Activated T-helper 17 cell treated with anti-CD3 and anti-CD28 coated beads, Interleukin-2, amount 50 U/mL, for 72 hours (primary cell): ENCODE results near the gene PAX8. TPM values are rescaled to one million over a fixed set of nuclear protein-coding genes. Genes with fewer than 3 reads are reported as not detected.
"Not testable (repeated sequence)": the region's sequence is repeated elsewhere in the genome, so short reads cannot be mapped to it uniquely, and the experiment has no call there.

ENCODE experiments used
- ATAC-seq: fragments of 150-1000 bp; cut with Tn5 transposase; replicated peaks from 2 replicates; pipeline ENCODE4 v1.10.0; 2021; ENCODE audit warnings: mild to moderate bottlenecking, moderate library complexity
- H3K27ac Mint-ChIP-seq: one replicate; pipeline ENCODE4 v1.8.0; 2022; ENCODE audit warnings: mixed read lengths
- H3K27me3 Mint-ChIP-seq: one replicate; pipeline ENCODE4 v1.8.0; 2022; ENCODE audit warnings: mixed read lengths
- H3K36me3 Mint-ChIP-seq: one replicate; pipeline ENCODE4 v1.8.0; 2022; ENCODE audit warnings: low read depth, mild to moderate bottlenecking, mixed read lengths
- H3K4me1 Mint-ChIP-seq: one replicate; pipeline ENCODE4 v1.8.0; 2022; ENCODE audit warnings: mixed read lengths
- H3K4me3 Mint-ChIP-seq: one replicate; pipeline ENCODE4 v1.8.0; 2022; ENCODE audit warnings: mild to moderate bottlenecking, mixed read lengths
- H3K9me3 Mint-ChIP-seq: one replicate; pipeline ENCODE4 v1.8.0; 2022; ENCODE audit warnings: mixed read lengths
- total RNA-seq, 2 donors: library from RNA; stranded (reverse); gene quantifications; one replicate each; pipeline ENCODE4 v1.2.3, GENCODE V29; 2022

Gene PAX8
- total RNA-seq, 2 donors from 2014 or later = 0.86 to 1.6 TPM

DNA sequence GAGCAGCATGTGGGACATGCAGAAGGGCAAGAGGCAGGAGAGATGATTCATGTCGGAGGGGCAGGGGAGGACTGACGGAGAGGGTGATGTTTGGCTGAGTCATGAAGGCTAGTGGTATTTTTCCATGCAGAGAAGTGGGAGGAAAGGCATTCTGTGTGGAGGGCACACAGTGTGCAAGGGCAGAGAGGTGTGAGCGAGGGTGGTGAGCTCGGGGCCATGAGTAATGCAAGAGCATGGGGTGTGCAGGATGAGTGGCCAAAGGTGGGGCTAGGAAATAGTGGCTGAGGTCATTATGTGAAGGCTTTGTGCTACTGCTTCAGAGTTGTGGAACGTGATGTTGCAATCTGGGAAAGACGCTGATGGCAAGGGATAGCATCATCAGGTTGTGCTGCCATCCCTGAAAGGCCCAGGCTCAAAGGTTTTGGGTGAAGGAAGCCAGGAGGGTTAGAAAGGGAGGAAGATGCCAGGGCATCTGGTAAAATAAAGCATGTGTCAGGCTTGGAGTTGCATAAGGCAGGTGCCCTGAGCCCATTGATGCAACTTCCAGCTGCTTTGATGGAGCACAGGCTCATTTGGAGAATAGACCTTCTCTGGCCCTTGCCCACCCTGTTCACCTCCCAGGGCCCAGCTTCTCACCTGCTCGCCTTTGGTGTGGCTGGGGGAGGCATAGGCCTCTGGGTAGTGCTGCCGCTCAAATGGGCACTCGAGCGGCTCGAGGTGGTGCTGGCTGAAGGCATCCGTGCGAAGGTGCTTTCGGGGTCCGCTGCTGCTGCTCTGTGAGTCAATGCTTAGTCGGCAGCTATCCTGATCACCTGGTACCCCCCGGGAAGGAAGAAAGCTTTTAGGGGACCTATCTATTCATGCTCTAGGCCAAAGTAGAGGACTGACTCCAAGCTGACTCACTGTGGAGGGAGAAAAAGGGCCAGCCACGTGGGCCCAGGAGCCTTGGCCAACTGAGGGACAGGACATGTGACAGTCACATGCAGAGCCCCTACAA lies 37.5 kb downstream of the PAX8 start:
- no peaks in the 10 kb centered on the region for H3K27me3 Mint-ChIP-seq
- peak; percentile 98 for ATAC-seq
- H3K36me3 Mint-ChIP-seq = peaks cover 21% of the 10 kb centered on the region
- peak overlapping the region; percentile 55 for H3K4me3 Mint-ChIP-seq
- H3K9me3 Mint-ChIP-seq = no peaks in the 10 kb centered on the region
- H3K4me1 Mint-ChIP-seq = peaks cover 8% of the 10 kb centered on the region
- peak overlapping the region; percentile 58 for H3K27ac Mint-ChIP-seq

DNA sequence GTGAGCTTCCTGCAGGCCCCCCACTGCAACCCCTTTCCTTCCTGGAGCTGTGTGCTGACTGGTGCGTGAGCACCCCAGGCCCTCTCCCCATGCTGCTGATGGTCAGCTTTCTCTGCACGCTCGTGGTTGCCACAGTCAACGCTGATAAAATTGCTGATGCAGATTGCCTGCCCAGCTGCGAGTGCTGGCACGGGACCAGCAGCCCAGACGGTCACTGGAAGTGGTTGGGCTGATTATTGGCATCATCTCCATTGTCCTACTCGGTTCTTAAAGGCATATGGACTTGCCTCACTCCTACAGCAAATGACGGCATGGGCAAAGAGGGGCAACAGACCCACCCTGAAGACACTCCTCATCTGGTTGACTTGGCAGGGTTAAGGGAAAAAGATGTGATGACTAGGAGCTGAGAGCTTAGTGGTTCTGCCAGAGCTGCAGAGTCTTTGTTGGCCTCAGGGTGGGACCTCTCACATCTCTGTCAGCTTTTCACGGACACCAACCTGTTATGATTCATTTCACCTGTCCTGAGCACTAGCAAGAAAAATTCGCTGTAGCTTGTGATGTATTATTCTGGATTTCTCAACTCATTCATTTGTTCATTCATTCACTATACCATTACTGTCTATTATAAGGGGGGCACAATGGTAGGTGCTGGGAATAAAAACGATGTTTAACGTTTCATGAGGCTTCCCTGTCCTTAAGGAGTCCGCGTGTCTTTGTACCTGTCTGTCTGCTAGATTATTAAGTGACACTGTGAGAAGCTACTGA lies 38.4 kb downstream of the PAX8 start:
- Mint-ChIP-seq H3K9me3 (no peaks in the 10 kb centered on the region), H3K27ac (peak overlapping the region; percentile 58), H3K27me3 (no peaks in the 10 kb centered on the region), H3K4me3 (peak overlapping the region; percentile 55), H3K4me1 (peaks cover 8% of the 10 kb centered on the region), H3K36me3 (peaks cover 24% of the 10 kb centered on the region)
- peak; percentile 55 for ATAC-seq

DNA sequence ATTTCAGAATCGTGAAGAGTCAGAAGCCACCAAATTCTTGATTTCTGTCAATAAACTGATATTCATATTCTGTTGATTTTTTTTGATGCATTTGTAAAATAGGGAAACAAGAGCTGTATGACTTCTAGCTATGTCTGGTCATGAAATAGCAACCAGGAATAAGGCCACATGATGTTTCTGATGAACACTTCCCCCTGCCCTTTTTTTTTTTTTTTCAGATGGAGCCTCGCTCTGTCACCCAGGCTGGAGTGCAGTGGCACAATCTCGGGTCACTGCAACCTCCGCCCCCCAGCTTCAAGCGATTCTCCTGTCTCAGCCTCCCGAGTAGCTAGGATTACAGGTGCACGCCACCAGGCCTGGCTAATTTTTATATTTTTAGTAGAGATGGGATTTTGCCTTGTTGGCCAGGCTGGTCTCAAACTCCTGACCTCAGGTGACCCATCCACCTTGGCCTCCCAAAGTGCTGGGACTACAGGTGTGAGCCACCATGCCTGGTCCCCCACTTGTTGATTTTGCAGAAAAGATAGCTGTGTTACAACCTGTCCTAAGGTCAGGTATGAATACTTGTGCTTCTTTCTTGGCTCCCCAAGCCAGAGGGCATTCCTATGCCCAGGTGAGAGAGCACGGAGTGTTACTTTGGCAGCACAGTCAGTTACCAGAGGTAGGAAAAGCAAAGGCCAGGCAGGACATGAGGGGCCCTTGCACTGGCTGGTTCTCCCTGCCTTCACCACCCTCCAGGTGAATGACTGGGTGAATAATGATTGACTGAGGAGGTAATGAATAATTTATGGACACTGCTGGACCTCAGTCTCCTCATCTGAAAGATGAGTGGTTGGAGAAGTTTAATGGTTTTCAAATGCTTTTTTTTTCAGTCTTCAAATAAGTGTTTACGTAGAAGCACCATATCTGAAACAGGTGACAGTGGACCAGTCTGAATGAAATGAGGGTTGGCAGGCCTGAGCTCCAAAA lies 39.6 kb downstream of the PAX8 start:
- H3K4me3 Mint-ChIP-seq = no peak overlapping the region
- no peaks in the 10 kb centered on the region for H3K27me3 Mint-ChIP-seq
- peaks cover 8% of the 10 kb centered on the region for H3K4me1 Mint-ChIP-seq
- H3K36me3 Mint-ChIP-seq = peaks cover 27% of the 10 kb centered on the region
- ATAC-seq = no peak
- no peaks in the 10 kb centered on the region for H3K9me3 Mint-ChIP-seq
- H3K27ac Mint-ChIP-seq = no peak overlapping the region

DNA sequence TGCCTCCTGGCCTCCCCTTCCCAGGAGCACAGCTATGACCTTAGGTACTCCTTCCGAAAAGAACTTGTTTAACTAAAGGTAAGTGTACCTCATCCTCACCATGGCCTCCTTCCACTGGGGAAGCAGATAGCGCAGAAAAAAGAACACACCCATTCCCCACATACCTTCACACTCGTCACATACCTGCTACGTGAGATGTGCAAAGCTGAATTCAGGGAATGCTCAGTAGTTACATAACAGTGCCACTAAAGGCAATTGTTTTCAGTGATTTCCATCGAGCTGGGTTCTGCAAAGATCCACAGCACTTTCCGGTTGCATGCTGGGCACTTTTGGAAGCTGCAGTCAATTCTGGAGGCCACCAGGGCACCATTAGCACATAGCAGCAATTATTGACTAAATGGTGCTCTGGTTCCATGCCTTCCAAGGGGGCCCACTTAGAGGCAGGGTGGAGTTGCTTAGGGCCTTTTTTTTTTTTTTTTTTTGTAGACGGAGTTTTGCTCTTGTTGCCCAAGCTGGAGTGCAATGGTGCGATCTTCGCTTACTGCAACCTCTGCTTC lies 41.0 kb downstream of the PAX8 start:
- Mint-ChIP-seq H3K9me3 (no peaks in the 10 kb centered on the region), H3K4me1 (peaks cover 8% of the 10 kb centered on the region), H3K36me3 (peaks cover 27% of the 10 kb centered on the region), H3K27me3 (no peaks in the 10 kb centered on the region), H3K4me3 (peak overlapping the region; percentile 65), H3K27ac (no peak overlapping the region)
- ATAC-seq = no peak

DNA sequence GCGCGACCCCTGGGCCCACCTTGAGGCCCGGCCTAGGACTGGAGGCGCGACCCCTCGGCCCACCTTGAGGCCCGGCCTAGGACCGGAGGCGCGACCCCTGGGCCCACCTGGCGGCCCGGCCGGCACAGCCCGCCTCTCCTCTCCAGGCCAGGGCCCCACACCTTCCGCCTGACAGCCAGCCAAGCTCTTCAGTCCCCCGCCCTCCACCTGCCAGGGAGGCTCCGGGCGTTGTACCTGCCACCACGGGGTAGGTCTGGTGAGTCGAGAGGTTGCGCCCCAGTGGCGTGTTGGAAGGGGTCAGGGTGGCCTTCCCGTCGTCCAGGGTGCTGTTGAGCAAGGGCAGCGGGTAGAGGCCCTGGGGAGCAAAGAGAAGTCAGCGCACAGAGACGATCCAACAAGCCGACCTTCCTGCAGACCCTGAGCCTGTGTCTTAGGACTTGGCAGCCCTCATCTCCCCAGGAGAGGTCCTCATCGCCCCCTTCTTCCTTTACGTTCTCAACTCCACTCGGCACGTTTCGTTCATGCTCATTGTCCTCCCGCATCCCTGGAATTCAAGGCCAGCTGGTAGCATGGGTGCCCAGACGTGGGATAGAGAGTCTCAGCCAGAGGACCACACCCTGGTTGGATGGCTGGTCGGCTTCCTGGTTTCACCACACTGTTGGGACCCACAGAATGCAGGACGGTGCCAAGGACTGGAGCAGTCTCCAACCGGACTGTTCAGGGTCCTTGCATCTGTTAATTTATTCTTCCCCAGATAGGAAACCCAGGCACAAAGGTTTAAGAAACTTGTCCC lies 42.2 kb downstream of the PAX8 start:
- H3K27ac Mint-ChIP-seq = no peak overlapping the region
- ATAC-seq = no peak
- no peaks in the 10 kb centered on the region for H3K27me3 Mint-ChIP-seq
- H3K4me3 Mint-ChIP-seq = peak overlapping the region; percentile 65
- peaks cover 8% of the 10 kb centered on the region for H3K4me1 Mint-ChIP-seq
- peaks cover 27% of the 10 kb centered on the region for H3K36me3 Mint-ChIP-seq
- no peaks in the 10 kb centered on the region for H3K9me3 Mint-ChIP-seq

DNA sequence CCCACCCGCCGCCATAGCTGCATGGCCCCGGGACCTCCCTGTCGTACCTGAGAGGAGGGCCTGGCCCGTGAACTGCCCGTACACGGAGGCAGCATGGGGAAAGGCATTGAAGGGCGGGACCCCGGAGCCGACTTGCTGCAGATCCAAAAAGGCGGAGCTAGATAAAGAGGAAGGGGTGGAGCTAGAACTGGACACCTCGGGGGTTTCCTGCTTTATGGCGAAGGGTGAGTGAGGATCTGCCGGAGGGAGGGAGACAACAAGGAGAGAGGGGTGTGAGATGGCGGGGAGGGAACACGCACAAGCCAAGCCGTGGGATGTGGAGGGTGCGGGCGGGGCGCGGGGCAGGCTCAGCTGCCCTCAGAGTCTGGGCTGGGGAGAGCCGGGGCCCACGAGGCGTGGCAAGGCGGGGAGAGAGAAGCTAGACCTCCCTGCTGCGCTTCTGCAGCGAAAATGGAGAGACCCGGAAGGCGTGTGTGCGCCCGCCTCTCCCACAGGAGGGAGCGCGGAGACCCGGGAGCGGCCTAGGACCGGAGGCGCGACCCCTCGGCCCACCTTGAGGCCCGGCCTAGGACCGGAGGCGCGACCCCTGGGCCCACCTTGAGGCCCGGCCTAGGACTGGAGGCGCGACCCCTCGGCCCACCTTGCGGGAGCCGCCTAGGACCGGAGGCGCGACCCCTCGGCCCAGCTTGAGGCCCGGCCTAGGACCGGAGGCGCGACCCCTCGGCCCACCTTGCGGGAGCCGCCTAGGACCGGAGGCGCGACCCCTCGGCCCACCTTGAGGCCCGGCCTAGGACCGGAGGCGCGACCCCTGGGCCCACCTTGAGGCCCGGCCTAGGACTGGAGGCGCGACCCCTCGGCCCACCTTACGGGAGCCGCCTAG lies 43.1 kb downstream of the PAX8 start:
- not testable (repeated sequence) for H3K4me1 Mint-ChIP-seq, H3K27me3 Mint-ChIP-seq, H3K9me3 Mint-ChIP-seq
- peak; percentile 87 for ATAC-seq
- Mint-ChIP-seq H3K4me3 (peak overlapping the region; percentile 82), H3K36me3 (peaks cover 27% of the 10 kb centered on the region), H3K27ac (peak overlapping the region; percentile 91)

DNA sequence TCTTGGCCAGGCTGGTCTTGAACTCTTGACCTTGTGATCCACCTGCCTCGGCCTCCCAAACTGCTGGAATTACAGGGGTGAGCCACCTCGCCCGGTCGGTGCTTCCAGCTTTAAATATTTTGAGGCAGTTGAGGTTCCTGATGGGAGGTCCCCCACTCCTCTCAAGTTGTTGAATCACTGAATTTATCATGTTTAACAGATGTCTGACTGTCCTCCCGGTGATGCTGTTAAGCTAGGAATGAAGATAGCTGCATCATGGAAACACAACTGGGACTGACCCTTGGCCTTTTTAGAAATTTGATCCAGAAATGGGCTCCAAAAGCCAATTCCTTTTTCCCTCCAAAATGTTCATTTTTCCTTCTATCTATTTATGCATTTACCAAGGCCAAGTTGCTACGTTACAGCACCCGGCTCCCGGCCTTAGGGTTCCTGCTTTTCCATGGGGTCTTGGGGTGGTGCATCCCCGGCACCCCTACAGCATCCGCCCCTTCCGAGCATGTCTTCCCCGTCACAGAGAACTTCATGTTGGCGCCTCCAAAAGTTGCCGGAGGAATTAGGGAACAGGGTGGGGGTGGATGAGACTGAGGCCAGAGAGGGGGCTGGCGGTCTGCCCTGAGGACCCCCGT lies 43.9 kb downstream of the PAX8 start:
- peak; percentile 8 for ATAC-seq
- Mint-ChIP-seq H3K9me3 (no peaks in the 10 kb centered on the region), H3K36me3 (peaks cover 27% of the 10 kb centered on the region), H3K27ac (peak overlapping the region; percentile 91), H3K4me3 (peak overlapping the region; percentile 82), H3K27me3 (no peaks in the 10 kb centered on the region), H3K4me1 (peaks cover 10% of the 10 kb centered on the region)

DNA sequence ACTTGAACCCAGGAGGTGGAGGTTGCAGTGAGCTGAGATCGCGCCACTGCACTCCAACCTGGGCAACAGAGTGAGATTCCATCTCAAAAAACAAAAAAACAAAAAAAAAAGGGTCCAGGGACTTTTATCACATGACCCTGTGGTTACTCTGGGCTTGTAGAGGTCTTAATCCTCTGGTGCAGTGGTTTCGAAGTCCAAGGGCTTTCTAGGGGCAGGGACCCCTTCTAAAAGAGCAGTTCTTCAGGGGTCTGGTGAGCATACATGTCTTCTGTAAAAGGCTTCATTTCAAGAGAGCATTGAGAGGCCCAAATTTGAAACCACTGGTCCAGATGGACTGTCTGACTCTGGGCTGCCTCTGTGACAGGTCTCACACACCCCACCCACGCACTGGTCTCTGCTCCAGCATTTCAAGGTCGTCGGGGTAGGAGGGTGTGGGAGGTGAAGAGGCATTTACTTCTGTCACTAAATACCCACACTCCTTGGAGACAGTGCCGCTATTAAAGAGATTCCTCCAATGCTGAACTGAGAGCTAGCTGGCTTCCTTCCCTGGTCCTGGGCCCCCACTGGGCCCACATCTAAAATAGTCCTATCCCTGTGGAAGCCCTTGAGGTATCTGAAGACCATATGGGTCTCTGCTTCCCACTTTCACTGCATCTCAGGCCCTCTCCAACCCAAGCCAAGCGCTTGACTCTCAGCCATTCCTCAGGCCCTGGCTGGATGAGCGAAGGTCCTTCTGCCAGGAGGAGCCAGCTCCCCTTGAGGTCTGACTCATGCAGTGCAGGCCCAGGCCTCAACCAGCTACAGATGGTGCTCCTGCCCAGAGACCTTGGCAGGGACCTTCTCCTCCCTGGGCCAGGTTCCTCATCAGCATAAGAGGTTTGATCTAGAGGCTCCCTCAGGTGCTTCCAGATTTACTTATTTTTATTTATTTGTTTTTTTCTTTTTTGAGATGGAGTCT lies 44.8 kb downstream of the PAX8 start:
- ATAC-seq = peak; percentile 28
- Mint-ChIP-seq H3K4me3 (no peak overlapping the region), H3K4me1 (peaks cover 10% of the 10 kb centered on the region)

DNA sequence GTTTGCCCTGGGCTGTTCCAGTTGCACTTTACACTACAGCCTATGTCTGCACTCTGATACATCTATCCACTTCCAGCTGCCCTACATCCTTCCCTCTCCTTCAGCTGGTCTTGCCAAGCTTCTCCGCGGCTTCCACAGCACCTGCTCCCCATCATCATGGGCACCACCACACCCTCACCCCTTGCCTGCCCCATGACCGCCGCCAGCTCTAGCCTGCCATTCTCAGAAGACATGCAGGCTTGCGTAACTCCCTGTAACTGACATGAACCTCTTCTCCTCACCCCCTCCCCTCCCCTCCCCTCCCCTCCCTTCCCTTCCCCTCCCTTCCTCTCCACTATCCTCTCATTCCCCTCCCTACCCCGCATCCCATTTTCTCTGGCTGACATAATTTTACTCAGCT lies 46.0 kb downstream of the PAX8 start:
- Mint-ChIP-seq H3K4me1 (peaks cover 15% of the 10 kb centered on the region), H3K27ac (no peak overlapping the region), H3K36me3 (peaks cover 15% of the 10 kb centered on the region), H3K4me3 (no peak overlapping the region), H3K9me3 (no peaks in the 10 kb centered on the region), H3K27me3 (no peaks in the 10 kb centered on the region)
- no peak for ATAC-seq

More for the DNA sequence above, 44.8 kb downstream of the PAX8 start:
- Mint-ChIP-seq H3K9me3 (no peaks in the 10 kb centered on the region), H3K36me3 (peaks cover 20% of the 10 kb centered on the region), H3K27ac (no peak overlapping the region), H3K27me3 (no peaks in the 10 kb centered on the region)

DNA sequence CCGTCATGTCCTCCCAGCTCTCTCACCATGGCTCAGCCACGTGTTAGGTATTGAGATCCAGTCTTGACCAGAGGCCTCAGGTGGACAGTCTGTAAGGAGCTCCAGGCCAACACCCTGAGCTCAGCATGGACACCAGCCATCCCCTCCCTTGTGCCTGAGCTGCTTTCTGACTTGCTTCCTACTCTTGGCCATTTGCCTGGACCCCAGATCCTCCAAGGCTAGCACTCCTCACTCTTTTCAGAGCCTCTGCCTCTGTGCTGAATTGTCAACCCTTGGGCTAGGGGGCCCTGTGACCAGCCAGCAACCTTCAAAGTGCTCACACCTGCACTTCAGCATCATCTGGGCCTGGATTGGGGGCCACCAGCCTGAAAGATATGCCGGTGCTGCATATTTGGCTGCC lies 46.6 kb downstream of the PAX8 start:
- no peaks in the 10 kb centered on the region for H3K27me3 Mint-ChIP-seq
- H3K4me1 Mint-ChIP-seq = peaks cover 15% of the 10 kb centered on the region
- H3K27ac Mint-ChIP-seq = no peak overlapping the region
- H3K9me3 Mint-ChIP-seq = no peaks in the 10 kb centered on the region
- peaks cover 11% of the 10 kb centered on the region for H3K36me3 Mint-ChIP-seq
- ATAC-seq = no peak
- H3K4me3 Mint-ChIP-seq = no peak overlapping the region

DNA sequence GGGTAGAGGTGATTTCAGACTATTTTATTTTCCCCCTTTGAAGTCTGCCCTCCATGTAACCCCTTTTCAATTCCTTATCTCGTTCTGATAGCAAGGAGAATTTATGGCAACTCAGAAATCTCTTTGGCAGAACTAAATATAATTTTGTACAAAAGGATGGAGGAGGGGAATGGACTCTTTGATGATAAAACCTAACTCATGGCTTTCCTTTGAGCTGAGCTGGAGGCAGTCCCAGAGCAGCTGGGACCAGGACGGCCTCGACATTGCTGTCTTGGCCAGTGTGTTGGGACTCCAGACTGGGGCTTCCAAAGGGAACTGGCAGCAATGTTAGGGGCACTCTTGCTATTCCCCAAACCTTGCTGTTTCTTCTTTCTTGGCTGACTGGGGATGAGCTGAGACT lies 47.7 kb downstream of the PAX8 start:
- no peaks in the 10 kb centered on the region for H3K9me3 Mint-ChIP-seq
- peaks cover 15% of the 10 kb centered on the region for H3K4me1 Mint-ChIP-seq
- H3K36me3 Mint-ChIP-seq = peaks cover 6% of the 10 kb centered on the region
- H3K27me3 Mint-ChIP-seq = no peaks in the 10 kb centered on the region
- peak overlapping the region; percentile 78 for H3K27ac Mint-ChIP-seq
- no peak for ATAC-seq
- H3K4me3 Mint-ChIP-seq = no peak overlapping the region
